ENCODE data around the gene GBGT1.

- no peak for TF ChIP-seq TAF1 (IDR thresholded peaks at IDR 0.05; ENCODE audit: borderline replicate concordance, insufficient read depth, low read length)
- no peak for TF ChIP-seq POLR2AphosphoS5 (IDR thresholded peaks at IDR 0.05; ENCODE audit: low read depth, low read length)
- no peak for TF ChIP-seq SIN3A (IDR thresholded peaks at IDR 0.05; ENCODE audit: borderline replicate concordance, insufficient read depth, low read length)
- TF ChIP-seq, protein P1, sequence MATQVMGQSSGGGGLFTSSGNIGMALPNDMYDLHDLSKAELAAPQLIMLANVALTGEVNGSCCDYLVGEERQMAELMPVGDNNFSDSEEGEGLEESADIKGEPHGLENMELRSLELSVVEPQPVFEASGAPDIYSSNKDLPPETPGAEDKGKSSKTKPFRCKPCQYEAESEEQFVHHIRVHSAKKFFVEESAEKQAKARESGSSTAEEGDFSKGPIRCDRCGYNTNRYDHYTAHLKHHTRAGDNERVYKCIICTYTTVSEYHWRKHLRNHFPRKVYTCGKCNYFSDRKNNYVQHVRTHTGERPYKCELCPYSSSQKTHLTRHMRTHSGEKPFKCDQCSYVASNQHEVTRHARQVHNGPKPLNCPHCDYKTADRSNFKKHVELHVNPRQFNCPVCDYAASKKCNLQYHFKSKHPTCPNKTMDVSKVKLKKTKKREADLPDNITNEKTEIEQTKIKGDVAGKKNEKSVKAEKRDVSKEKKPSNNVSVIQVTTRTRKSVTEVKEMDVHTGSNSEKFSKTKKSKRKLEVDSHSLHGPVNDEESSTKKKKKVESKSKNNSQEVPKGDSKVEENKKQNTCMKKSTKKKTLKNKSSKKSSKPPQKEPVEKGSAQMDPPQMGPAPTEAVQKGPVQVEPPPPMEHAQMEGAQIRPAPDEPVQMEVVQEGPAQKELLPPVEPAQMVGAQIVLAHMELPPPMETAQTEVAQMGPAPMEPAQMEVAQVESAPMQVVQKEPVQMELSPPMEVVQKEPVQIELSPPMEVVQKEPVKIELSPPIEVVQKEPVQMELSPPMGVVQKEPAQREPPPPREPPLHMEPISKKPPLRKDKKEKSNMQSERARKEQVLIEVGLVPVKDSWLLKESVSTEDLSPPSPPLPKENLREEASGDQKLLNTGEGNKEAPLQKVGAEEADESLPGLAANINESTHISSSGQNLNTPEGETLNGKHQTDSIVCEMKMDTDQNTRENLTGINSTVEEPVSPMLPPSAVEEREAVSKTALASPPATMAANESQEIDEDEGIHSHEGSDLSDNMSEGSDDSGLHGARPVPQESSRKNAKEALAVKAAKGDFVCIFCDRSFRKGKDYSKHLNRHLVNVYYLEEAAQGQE (IDR thresholded peaks at IDR 0.05; ENCODE audit: insufficient read depth in 1 of 2, low read depth in 2 of 2, low read length in 2 of 2), result no peak
These were observed 32.9 kb downstream of the GBGT1 start for GRCh38 chr9:133130685-133131244.
